HG02642 (cell line): ENCODE results near the gene LHX8.

Experiments used
- ATAC-seq: cut with Tn5 transposase; IDR thresholded peaks from one replicate; pipeline ENCODE4 v1.9.1; 2021; ENCODE audit warnings: mild to moderate bottlenecking; ENCODE audit not compliant: unreplicated experiment, poor library complexity

Gene LHX8

DNA sequence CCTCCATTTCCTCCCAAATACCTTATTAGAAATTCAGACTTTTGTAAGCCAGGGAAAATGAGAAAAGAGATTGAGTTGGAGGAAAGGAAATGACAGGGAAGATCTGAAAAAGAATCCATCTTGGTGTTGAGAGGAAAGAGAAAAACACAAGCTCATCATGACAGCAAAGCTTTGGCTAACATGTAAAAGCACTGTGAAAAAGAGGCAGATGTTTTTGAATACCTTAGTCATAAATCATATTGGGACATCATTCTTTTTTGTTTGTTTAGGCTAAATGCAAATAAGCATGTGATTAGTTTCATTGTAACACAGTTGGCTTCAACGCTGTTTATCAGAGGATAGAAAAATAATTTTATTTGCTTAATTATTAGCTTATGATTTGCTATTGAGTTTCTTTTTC is 64.6 kb downstream of the LHX8 start:
- ATAC-seq: no peak

DNA sequence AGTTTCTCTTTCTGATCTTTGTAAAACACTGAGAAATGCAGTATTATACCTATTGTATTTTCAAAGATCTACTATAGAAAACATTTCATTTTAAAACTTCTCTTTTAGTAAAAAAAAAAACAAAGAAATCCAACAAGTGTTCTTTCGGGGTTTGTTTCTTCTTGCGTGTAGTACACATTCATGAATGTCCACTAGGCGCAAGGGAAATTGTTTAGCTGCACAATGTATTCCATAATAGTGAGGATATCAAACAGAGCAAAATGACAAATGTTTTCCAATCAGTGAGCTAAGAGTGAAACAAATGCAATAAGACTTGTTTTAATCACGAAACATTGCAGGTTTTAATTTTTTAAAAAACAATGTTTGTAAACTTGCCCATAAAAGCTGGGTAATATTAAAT is 68.6 kb downstream of the LHX8 start:
- no peak for ATAC-seq

DNA sequence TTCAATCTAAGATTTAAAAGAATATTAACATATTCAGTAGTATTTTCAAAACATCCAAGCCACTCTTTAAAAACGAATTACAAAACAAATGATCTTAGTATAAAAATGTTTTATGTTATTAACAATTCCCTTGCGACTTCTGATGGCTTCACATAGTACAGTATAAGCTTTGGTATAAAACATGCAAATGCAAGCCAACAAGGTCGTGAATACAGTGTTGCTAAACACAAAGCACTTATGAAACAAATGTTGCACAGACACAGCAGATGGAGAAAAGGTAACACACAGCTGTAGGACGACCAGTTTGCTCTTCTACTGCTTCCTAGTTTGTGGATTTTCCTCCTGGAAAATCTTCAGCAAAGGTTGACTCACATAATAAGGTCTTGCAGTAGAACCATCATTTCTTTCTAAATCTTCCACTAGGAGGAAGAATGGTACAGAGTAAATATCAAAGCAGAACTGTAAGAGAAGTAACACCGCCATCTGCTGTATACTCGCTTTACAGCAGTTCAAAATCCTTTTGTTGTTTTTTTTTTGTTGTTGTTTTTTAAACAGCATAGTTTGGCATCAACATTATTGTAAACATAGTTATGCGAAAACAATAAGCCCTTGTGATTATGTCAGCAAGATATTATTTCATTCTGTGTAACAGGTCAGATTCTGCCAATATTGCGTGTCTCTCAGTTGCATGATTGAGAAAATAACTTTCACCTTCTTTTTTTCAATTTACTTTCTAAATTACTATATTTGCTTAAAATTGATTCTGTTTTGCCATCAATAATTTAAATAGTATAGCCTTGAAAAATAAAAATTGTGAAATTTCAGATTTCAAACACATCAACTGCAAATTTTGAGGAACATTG is 69.5 kb downstream of the LHX8 start:
- peak; percentile 87 for ATAC-seq

DNA sequence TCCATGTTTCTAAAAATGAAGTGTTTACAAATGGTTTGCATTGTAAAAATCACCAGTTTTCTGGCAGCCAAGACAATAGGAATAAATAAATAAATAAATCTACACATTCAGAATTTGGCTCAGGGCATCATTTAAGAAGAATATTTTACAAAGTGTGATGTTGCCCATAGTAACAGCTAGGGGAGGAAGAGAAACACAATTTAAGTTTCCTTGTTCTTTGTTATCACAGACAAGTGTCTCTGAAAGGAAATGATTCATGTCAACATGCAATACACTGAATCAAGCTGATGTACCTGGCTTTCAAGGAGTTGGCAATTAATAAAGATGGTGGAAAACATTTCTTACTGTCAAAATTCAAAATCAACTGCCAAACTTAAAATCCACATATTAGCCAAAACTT is 74.7 kb downstream of the LHX8 start:
- no peak for ATAC-seq
